Myocyte (in vitro differentiated cells): ENCODE data around the gene CPXM1. TPM values are rescaled to one million over a fixed set of nuclear protein-coding genes. Genes with fewer than 3 reads are reported as not detected.
"Not testable (repeated sequence)": the region's sequence is repeated elsewhere in the genome, so short reads cannot be mapped to it uniquely, and the experiment has no call there.

ENCODE experiments used
- DNase-seq: peaks from one replicate; pipeline ENCODE4 v3.0.0-alpha.2; 2012; ENCODE audit warnings: low read depth
- total RNA-seq: library from RNA; depleted of rRNA; stranded (reverse); fragments of >200 nt; gene quantifications from 2 replicates; pipeline ENCODE4 v1.2.3, GENCODE V29; 2014

The CPXM1 gene
- total RNA-seq, 1 donor from 2014 or later, result not detected

GRCh38 chr20:2770091-2770490 lies 30.3 kb downstream of the CPXM1 start:
- not testable (repeated sequence) for DNase-seq

- peak; percentile 5 for DNase-seq
Observed at GRCh38 chr20:2768632-2769015, 31.8 kb downstream of the CPXM1 start.

GRCh38 chr20:2767768-2768631 lies 32.4 kb downstream of the CPXM1 start:
- DNase-seq, result peak; percentile 59

GRCh38 chr20:2763186-2763585 lies 37.2 kb downstream of the CPXM1 start:
- DNase-seq, result no peak

- DNase-seq, result no peak
Observed at GRCh38 chr20:2762578-2763131, 37.8 kb downstream of the CPXM1 start.

- DNase-seq, result peak; percentile 49
Observed at GRCh38 chr20:2761885-2762284, 38.5 kb downstream of the CPXM1 start.

- DNase-seq, result no peak
Observed at GRCh38 chr20:2760952-2761305, 39.5 kb downstream of the CPXM1 start.

- DNase-seq, result no peak
Observed at GRCh38 chr20:2760297-2760951, 40.0 kb downstream of the CPXM1 start.

GRCh38 chr20:2759603-2760296 lies 40.7 kb downstream of the CPXM1 start:
- no peak for DNase-seq

- DNase-seq, result peak; percentile 15
Observed at GRCh38 chr20:2759143-2759542, 41.3 kb downstream of the CPXM1 start.

GRCh38 chr20:2757969-2758368 lies 42.5 kb downstream of the CPXM1 start:
- DNase-seq, result no peak

- DNase-seq, result no peak
Observed at GRCh38 chr20:2757001-2757400, 43.4 kb downstream of the CPXM1 start.

GRCh38 chr20:2756056-2756611 lies 44.3 kb downstream of the CPXM1 start:
- peak; percentile 61 for DNase-seq

- DNase-seq, result no peak
Observed at GRCh38 chr20:2755451-2756055, 44.9 kb downstream of the CPXM1 start.

GRCh38 chr20:2754424-2754823 lies 46.0 kb downstream of the CPXM1 start:
- DNase-seq, result peak; percentile 26

GRCh38 chr20:2753461-2754040 lies 46.9 kb downstream of the CPXM1 start:
- no peak for DNase-seq

GRCh38 chr20:2752567-2753460 lies 47.6 kb downstream of the CPXM1 start:
- DNase-seq, result peak; percentile 28

GRCh38 chr20:2751878-2752566 lies 48.4 kb downstream of the CPXM1 start:
- DNase-seq, result no peak

- no peak for DNase-seq
Observed at GRCh38 chr20:2751347-2751877, 49.0 kb downstream of the CPXM1 start.
